Adipose tissue (tissue), 3 donors: ENCODE results near the gene ASF1A. TPM values are rescaled to one million over a fixed set of nuclear protein-coding genes. Genes with fewer than 3 reads are reported as not detected.

ENCODE experiments used
- H3K27ac ChIP-seq: one replicate; pipeline ENCODE4 v1.5.1; 2013; ENCODE audit warnings: low read depth, low read length
- WGBS, 3 donors: extraction: QIAGEN DNeasy Blood & Tissue Kit; methylation state at CpG; one replicate each; pipeline ENCODE4 v1.1.7; 2013; 5-methylcytosine and 5-hydroxymethylcytosine counted together
- polyA plus RNA-seq, 3 donors: library from polyadenylated mRNA; stranded (reverse); fragments of 200-250 nt; gene quantifications; one replicate each; pipeline ENCODE4 v1.2.3, GENCODE V29; 2013
- donor health status: healthy with polysubstance abuse.
- donor health status: Bipolar disorder and iron deficiency.
- donor health status: healthy.

ASF1A gene
- polyA plus RNA-seq, 3 donors: 5.8 to 8.9 (median 6.4) TPM

- 61 to 80% (median 73%) methylated on average over 2 of the region's 2 CpGs for WGBS, 3 donors
- no peak overlapping the region for H3K27ac ChIP-seq
Observed at GRCh38 chr6:118903138-118903537, 9.2 kb downstream of the ASF1A start.

GRCh38 chr6:118903691-118904090 lies 9.7 kb downstream of the ASF1A start:
- WGBS, 3 donors: 90 to 96% (median 95%) methylated on average over 6 of the region's 6 CpGs
- H3K27ac ChIP-seq: no peak overlapping the region

GRCh38 chr6:118905084-118905483 lies 11.1 kb downstream of the ASF1A start:
- H3K27ac ChIP-seq: no peak overlapping the region

GRCh38 chr6:118905851-118906250 lies 11.9 kb downstream of the ASF1A start:
- WGBS, 3 donors: 94 to 96% (median 96%) methylated on average over 4 of the region's 4 CpGs
- H3K27ac ChIP-seq: no peak overlapping the region

GRCh38 chr6:118908441-118908840 lies 14.5 kb downstream of the ASF1A start:
- no peak overlapping the region for H3K27ac ChIP-seq
- WGBS, 3 donors: 79 to 92% (median 84%) methylated on average over 1 of the region's 1 CpG

GRCh38 chr6:118912646-118913045 lies 18.7 kb downstream of the ASF1A start:
- 86 to 94% (median 94%) methylated on average over 5 of the region's 5 CpGs for WGBS, 3 donors

GRCh38 chr6:118913161-118913560 lies 19.2 kb downstream of the ASF1A start:
- WGBS, 3 donors: 78 to 90% (median 84%) methylated on average over 2 of the region's 2 CpGs
- no peak overlapping the region for H3K27ac ChIP-seq

More at GRCh38 chr6:118912646-118913045, 18.7 kb downstream of the ASF1A start:
- H3K27ac ChIP-seq: no peak overlapping the region

GRCh38 chr6:118914598-118914997 lies 20.6 kb downstream of the ASF1A start:
- no peak overlapping the region for H3K27ac ChIP-seq

- WGBS, 3 donors: 87 to 96% (median 91%) methylated on average over 5 of the region's 5 CpGs
- no peak overlapping the region for H3K27ac ChIP-seq
Observed at GRCh38 chr6:118917546-118918328, 23.8 kb downstream of the ASF1A start.

GRCh38 chr6:118918329-118918725 lies 24.4 kb downstream of the ASF1A start:
- 89 to 94% (median 92%) methylated on average over 2 of the region's 2 CpGs for WGBS, 3 donors
- H3K27ac ChIP-seq: no peak overlapping the region

- WGBS, 3 donors: 93 to 100% (median 100%) methylated on average over 1 of the region's 1 CpG
- no peak overlapping the region for H3K27ac ChIP-seq
Observed at GRCh38 chr6:118921084-118921483, 27.1 kb downstream of the ASF1A start.

- no peak overlapping the region for H3K27ac ChIP-seq
- 66 to 97% (median 92%) methylated on average over 3 of the region's 3 CpGs for WGBS, 3 donors
Observed at GRCh38 chr6:118923035-118923434, 29.1 kb downstream of the ASF1A start.

GRCh38 chr6:118930680-118931079 lies 36.7 kb downstream of the ASF1A start:
- WGBS, 3 donors: 90 to 97% (median 97%) methylated on average over 3 of the region's 3 CpGs
- H3K27ac ChIP-seq: no peak overlapping the region

GRCh38 chr6:118931436-118931835 lies 37.5 kb downstream of the ASF1A start:
- 92 to 95% (median 94%) methylated on average over 5 of the region's 5 CpGs for WGBS, 3 donors
- no peak overlapping the region for H3K27ac ChIP-seq

GRCh38 chr6:118932421-118932820 lies 38.5 kb downstream of the ASF1A start:
- WGBS, 3 donors: 23 to 80% (median 74%) methylated on average over 2 of the region's 2 CpGs

GRCh38 chr6:118933855-118934460 lies 40.0 kb downstream of the ASF1A start:
- 8 to 24% (median 23%) methylated on average over 8 of the region's 8 CpGs for WGBS, 3 donors
- H3K27ac ChIP-seq: no peak overlapping the region

More at GRCh38 chr6:118932421-118932820, 38.5 kb downstream of the ASF1A start:
- H3K27ac ChIP-seq: no peak overlapping the region

GRCh38 chr6:118934461-118935330 lies 40.7 kb downstream of the ASF1A start, which contains the start of gene MCM9:
MCM9 (minus strand) TSS chr6:118935159; CDS start chr6:118931723, 3,436 bp downstream.
- 0 to 1% (median 1%) methylated on average over 87 to 95 of the region's 95 CpGs for WGBS, 3 donors
- H3K27ac ChIP-seq: no peak within 1 kb of the TSS

GRCh38 chr6:118935331-118935668 lies 41.3 kb downstream of the ASF1A start:
- H3K27ac ChIP-seq: no peak overlapping the region
- WGBS, 3 donors: 6 to 29% (median 16%) methylated on average over 1 of the region's 1 CpG
